Measurements from ENCODE around the gene RPL28.

RPL28 gene

DNA sequence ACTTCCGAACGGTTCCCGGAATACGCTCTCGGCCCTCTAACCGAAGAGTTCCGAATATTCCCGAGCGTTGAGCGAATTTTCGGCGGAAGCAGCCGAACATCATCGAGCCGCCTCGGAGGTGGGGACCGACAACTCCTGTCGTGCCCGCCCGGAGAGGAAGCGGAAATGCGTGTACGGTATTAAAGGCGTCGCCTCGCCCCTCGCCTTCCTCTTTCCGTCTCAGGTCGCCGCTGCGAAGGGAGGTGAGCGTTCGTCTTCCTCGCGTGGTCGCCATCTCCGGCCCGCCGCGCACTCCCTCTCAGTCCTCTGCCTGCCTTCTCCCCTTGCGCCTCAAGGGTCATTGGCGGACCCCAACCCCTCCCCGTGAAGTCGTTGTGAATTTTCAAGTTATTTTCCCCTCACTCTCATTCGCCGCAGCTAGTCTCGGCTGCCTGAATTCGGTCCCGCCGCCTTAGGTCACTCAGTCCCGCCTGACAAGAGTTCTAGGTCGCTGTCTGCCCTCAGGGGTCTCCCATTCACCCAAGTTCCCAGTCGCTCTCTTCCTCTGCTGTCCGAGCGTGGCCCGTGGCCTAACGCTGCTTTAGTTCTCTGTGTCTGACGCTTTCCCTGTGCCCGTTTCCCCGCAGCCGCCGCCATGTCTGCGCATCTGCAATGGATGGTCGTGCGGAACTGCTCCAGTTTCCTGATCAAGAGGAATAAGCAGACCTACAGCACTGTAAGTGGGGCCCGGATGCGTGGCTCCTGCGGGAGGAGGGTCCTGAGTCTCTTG, at the start of gene RPL28:
RPL28 (plus strand) TSS at position 209 of the 769 bp plus-strand sequence; CDS start at position 635, 426 bp downstream.
- peak; percentile 98 to 99 for DNase-seq

DNA sequence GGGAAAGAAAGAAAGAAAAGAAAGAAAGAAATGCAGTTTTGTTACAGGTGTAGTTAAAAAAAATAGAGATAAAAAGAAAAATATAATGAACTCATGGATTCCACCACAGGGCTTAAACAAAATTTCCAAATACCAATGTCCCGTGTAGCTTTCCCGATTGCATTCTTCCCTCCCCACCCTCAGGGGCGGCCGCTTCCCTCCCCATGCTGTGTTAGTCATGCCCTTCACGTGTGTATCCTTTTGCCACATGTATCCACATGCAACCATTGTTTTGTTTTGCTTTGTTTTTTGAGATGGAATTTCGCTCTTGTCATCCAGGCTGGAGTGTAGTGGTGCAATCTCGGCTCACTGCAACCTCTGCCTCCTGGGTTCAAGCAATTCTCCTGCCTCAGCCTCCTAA, 49.6 kb upstream of the RPL28 start:
- no peak for DNase-seq

- peak; percentile 100 for DNase-seq
These were observed 46.4 kb upstream of the RPL28 start, which contains the start of gene KMT5C for GRCh38 chr19:55339105-55339888. Gene KMT5C, plus strand, starts transcription at chr19:55339876. Its CDS starts 2,061 bp downstream, at chr19:55341937.

- no peak for DNase-seq
These were observed 45.6 kb upstream of the RPL28 start for GRCh38 chr19:55339889-55340783.

DNA sequence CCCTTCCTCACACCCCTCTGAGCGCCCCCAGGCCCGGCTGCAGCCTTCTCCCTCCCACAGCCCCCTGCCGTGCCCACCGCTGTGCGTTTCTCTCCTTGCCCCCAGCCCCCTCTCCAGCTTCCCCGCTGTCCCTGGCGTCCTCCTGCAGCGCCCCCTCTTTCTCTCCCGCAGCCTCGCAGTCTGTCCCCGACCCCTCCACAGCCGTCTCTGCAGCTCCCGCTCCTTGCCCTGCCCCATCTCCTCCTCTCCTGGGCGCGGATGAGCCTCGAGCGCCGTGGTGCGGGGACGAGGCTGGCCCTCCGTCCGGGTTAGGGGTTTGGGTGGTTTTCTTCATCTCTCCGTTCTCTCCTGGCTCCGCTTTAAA, 45.0 kb upstream of the RPL28 start:
- DNase-seq = no peak

GRCh38 chr19:55341171-55341588, 44.6 kb upstream of the RPL28 start:
- DNase-seq = peak; percentile 42 to 54

- DNase-seq = no peak
These were observed 43.9 kb upstream of the RPL28 start for GRCh38 chr19:55341595-55342531.

GRCh38 chr19:55344444-55344843, 41.3 kb upstream of the RPL28 start:
- DNase-seq = no peak

DNA sequence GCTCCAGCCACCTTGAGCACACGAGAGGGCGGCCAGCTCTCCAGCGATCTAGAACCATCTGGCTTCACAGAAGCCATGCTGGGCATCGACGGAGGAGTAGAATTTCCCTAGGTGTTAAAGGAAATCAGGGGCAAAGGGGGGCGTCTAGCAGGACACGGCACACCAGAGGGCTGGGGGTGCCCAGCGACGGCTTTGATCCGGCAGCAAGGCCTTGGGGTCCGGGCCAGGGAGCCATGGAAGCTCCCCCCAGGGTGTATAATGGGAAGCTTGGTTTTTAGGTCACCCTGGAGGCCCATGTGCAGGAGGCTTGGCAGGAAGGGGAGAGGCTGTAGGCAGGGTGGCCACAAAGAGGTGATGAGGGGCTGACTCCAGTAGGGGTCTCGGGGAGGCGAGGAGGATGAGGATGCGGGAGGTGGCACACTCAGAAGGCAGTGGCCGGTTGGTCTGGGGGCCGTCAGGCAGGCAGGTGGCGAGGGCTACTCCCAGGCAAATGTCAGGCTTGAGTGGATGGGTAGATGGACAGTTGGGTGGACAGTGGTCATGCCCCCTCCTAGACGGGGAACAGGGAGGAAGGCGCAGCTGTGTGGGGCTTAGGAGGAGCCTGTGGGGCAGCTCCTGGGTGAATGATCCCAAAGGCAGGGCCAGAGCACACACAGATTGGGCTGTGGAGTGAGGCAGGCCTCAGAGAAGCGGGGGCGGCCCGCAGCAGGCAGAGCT, 40.5 kb upstream of the RPL28 start:
- DNase-seq = no peak

DNA sequence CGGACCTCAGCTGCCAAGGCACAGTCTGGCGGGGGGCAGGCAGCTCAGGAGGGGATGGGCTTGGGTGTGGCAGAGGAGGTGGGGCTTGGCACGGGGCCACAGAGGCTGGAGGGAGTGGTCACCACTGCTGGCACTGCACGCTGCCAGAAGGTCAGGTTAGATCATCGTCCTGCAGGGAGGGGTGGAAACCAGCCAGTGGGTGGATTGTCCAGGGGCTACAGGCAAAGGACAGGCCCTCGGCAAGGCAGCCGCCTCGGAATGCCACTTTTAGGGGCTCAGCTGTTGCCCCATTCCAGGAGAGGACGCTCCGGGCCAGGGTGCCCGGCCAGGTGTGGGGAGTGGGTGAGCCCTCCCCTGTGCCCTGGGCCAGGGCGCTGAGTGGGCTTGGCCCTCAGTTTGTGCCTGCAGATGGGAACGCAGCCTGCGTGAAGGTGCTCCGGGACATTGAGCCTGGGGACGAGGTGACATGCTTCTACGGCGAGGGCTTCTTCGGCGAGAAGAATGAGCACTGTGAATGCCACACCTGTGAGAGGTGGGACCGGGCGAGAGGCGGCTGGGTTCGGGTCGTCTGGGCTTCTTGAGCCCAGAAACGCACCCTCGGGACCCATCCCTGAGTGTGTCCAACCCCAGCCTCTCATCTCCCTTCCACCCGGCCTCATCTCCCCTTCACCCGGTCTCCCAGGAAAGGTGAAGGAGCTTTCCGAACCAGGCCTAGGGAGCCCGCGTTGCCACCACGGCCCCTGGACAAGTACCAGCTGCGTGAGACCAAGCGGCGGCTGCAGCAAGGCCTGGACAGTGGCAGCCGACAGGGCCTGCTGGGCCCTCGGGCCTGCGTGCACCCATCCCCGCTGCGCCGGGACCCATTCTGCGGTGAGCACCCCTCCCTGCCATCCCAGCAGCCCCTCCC, 39.7 kb upstream of the RPL28 start:
- no peak for DNase-seq

GRCh38 chr19:55346725-55347441, 38.8 kb upstream of the RPL28 start:
- DNase-seq = no peak

DNA sequence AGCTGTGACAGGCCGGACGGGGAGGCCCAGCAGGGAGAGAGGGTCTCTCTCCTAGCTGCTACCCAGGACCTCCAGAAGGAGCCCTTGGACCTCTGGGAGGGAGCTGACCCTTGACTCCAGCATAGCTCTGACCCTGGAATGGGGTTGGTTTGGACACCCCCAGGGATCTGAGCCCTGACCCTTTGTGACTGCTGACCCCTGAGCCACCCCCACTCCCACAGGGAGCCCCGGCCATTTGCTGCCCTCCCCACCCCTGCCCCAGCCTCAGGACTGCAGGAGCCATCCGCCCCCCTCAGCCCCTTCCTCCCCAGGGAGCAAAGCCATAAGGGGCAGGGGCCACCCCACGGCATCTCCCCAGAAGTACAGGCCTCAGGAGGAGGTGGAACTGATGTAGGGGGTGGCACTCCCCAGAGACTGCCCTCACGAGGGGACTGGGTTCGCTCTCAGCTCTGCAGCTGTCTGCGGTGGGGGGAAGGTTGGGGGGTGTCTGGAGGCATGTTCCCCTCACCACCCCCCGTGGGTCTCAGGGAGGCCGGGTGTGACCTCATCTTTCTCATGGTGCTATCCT, 38.2 kb upstream of the RPL28 start:
- no peak for DNase-seq

GRCh38 chr19:55348317-55349034, 37.3 kb upstream of the RPL28 start:
- DNase-seq = no peak

GRCh38 chr19:55350620-55351315, 35.0 kb upstream of the RPL28 start:
- no peak for DNase-seq

GRCh38 chr19:55352040-55352439, 33.7 kb upstream of the RPL28 start:
- DNase-seq = no peak

DNA sequence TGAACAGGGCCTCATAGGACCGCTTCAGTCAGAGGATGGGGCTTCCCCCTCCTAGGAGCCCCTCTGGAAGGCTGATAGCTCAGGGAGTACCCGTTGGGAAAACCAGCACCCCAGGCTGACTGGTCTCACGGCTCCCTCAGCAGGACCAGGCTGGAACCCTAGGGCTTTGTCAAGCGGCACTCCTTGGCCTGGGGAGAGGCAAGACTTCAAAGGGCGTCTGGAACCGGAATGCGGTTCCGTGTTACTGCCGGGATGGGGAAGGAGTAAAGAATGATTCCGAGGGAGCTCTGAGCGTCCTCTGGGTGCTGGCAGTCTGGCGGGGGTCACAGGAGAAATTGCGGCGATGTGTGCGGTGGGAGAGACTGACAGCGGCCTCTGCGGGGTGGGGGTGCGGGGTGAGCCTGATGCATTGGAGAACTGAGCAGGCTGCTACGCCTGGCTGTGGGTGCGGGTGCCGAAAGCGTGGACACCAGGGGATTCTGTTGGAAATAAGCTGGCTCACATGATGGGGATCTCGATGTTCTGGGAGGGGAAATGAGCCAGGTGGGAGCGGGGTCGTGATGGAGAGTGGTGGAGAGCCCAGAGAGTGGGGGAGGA, 33.1 kb upstream of the RPL28 start:
- no peak for DNase-seq

DNA sequence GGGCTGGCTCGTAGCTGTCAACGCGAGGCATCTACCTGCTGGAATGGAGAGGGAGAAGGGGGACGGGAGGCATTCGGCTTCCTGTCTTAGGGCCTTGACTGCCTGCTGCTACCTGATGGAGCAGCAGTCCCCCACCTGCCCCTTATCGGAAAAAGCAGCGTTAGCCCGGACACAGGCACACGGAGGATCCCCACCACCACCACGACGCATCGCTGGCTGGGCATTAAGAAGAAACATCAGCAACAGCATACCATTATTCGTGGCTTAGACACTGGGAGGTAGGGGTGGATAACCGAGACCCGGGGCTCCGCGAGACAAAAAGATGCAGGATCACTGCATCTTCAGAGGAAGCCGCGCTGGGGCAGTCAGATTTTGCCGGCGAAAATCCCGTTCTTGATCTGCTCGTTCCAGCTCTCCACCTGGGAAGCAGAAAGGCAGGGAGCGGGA, 32.4 kb upstream of the RPL28 start:
- no peak for DNase-seq

Data from activated CD4-positive, alpha-beta T cell treated with anti-CD3 and anti-CD28 coated beads for 4 hours (primary cell).